ENCODE results near the gene ATP2A2. TPM values are rescaled to one million over a fixed set of nuclear protein-coding genes. Genes with fewer than 3 reads are reported as not detected.
A peak's percentile ranks its signal among the peaks of the same experiment; 100 is the strongest.

Gene ATP2A2
- total RNA-seq, 1 donor from 2014 or later: 1,955 TPM

DNA sequence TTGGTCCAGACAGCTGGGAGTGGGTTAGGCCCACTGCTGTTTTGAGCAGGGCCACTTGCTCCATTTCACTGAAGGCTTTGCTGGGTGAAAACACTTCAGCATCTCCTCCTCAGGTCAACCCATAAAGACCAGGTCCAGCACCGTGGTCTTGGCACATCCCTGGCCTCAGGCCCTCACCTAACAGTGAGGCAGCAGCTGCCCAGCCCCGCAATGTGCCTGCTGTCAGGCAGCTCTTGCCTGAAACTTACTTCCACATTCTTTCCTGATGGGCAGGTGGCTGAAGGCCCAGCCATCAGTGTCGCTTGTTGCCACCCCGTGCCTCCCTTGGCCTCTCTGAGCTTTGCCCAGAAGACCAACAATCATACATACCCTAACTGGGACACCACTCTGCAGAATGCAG lies 68.0 kb downstream of the ATP2A2 start:
- Histone ChIP-seq H3K36me3 (peaks cover 74% of the 10 kb centered on the region), H3K4me1 (peaks cover 27% of the 10 kb centered on the region), H3K27ac (replicated peaks) (peak overlapping the region; percentile 2), H3K4me3 (no peak overlapping the region), H3K27me3 (ENCODE audit: low read depth) (no peaks in the 10 kb centered on the region), H3K9me3 (replicated peaks) (no peaks in the 10 kb centered on the region)
- TF ChIP-seq, protein P1, sequence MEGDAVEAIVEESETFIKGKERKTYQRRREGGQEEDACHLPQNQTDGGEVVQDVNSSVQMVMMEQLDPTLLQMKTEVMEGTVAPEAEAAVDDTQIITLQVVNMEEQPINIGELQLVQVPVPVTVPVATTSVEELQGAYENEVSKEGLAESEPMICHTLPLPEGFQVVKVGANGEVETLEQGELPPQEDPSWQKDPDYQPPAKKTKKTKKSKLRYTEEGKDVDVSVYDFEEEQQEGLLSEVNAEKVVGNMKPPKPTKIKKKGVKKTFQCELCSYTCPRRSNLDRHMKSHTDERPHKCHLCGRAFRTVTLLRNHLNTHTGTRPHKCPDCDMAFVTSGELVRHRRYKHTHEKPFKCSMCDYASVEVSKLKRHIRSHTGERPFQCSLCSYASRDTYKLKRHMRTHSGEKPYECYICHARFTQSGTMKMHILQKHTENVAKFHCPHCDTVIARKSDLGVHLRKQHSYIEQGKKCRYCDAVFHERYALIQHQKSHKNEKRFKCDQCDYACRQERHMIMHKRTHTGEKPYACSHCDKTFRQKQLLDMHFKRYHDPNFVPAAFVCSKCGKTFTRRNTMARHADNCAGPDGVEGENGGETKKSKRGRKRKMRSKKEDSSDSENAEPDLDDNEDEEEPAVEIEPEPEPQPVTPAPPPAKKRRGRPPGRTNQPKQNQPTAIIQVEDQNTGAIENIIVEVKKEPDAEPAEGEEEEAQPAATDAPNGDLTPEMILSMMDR (IDR thresholded peaks at IDR 0.05; ENCODE audit: borderline replicate concordance): no peak
- DNase-seq: no peak
- intact Hi-C loops (cut with micrococcal nuclease): no loop called here

DNA sequence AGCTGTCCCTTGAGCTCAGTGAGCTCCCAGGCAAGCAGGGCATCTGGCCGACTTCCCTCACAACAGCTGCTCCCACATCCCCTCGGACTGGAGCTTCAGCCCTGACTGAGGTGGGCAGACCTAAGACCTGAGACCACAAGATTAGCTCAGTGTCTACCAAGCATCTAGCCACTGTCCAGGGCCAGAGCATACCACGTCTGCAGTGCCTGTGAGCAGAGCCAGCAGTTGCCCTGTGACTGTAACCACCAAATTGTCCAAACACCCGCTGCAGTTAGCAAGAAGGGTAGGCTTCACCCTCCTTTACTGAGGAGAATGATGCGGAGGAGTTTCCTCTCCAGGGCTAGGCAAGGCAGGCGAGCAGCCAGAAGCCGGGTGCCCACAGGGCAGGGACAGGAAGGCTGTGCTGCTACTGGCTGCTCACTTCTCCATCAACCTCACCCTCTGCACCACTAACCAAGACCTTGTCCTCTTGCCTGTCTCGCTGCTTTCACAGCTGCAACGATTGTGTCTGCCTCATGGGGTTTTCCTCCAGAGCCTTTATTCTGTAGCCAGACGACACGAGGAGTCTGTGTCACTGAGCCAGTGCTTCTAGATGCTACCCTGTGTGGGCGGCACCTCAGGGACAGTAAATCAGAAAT lies 68.6 kb downstream of the ATP2A2 start:
- H3K27ac ChIP-seq (replicated peaks): peak overlapping the region; percentile 2
- no peak for DNase-seq
- H3K4me3 ChIP-seq: no peak overlapping the region
- no peaks in the 10 kb centered on the region for H3K9me3 ChIP-seq (replicated peaks)
- peaks cover 68% of the 10 kb centered on the region for H3K36me3 ChIP-seq
- H3K4me1 ChIP-seq: peaks cover 27% of the 10 kb centered on the region
- no peaks in the 10 kb centered on the region for H3K27me3 ChIP-seq (ENCODE audit: low read depth)
- TF ChIP-seq, protein P1 (IDR thresholded peaks at IDR 0.05; ENCODE audit: borderline replicate concordance): no peak
- intact Hi-C loops (cut with micrococcal nuclease): no loop called here

DNA sequence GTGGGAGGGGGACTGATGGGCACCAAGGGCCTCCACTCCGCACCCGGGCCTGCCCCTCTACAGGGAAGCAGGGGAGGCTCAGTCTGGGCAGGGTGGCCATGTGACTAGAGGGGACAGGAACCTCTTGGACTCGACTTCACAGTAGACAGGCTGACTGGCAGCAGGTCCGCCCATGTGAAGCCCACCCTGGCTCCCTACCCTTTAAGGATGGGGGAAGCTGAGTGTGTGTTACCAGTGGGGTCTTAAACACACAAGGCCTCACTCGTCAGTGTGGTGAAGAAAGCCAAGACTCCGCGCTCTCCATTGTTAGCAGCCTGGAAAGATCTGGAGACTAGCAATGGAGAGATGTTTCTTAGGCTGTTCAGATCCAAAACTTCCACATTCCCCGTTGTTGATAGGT lies 70.1 kb downstream of the ATP2A2 start:
- TF ChIP-seq, protein P1 (IDR thresholded peaks at IDR 0.05; ENCODE audit: borderline replicate concordance): no peak
- Histone ChIP-seq H3K9me3 (replicated peaks) (no peaks in the 10 kb centered on the region), H3K27ac (replicated peaks) (no peak overlapping the region), H3K36me3 (peaks cover 53% of the 10 kb centered on the region), H3K4me3 (no peak overlapping the region), H3K27me3 (ENCODE audit: low read depth) (no peaks in the 10 kb centered on the region), H3K4me1 (peaks cover 15% of the 10 kb centered on the region)
- intact Hi-C loops (cut with micrococcal nuclease): no loop called here
- no peak for DNase-seq

DNA sequence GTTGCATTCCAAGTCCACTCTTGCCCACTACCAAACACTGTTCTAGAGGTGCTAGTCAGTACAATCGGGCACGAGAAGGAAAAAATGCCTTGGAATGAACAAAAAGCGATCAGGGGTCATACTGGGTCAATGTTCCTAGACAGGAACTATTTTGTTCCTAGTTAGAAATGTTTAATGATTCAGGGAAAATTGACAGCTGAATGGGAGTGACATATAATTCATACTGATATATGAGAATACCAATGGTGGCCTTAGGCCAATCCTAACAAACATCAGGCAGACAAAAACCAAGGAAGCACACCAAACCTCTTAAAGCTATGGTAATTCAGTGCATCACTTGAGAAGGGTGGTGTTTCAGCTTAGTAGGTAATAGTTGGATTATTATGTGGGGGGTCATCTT lies 71.4 kb downstream of the ATP2A2 start:
- Histone ChIP-seq H3K27ac (replicated peaks) (no peak overlapping the region), H3K4me1 (peaks cover 15% of the 10 kb centered on the region), H3K27me3 (ENCODE audit: low read depth) (no peaks in the 10 kb centered on the region), H3K9me3 (replicated peaks) (no peaks in the 10 kb centered on the region), H3K4me3 (no peak overlapping the region), H3K36me3 (peaks cover 41% of the 10 kb centered on the region)
- TF ChIP-seq, protein P1 (IDR thresholded peaks at IDR 0.05; ENCODE audit: borderline replicate concordance): no peak
- DNase-seq: no peak
- intact Hi-C loops (cut with micrococcal nuclease): no loop called here

DNA sequence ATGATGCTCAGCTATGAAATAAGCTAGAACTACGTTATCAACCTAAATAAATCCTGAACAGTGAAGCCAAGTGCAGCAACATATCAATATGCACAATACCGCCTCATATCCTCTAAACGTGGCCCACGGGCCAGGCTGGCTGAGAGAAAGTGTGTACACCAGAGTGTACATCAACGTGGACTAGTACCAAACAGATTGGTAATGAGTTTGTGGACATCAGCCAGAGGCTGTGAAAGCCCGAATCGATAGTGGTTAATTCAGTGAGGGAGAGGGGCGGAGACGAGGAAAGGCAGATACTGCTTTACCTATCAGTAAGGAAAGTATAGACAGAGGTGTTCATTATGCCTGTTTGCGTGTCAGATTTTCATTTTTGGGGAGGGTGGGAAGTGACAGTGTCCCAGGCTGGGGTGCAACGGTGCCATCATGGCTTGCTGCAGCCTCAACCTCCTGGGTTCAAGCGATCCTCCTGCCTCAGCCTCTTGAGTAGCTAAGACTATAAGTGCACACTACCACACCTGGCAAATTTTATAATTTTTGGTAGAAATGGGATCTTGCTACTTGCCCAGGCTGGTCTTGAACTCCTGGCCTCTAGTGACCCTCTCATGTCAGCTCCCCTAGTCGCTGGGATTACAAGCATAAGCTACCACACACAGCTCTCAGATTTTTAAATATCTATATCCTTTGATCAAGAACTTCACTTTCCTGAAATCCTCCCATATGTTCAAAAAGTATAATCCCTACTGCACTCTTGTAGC lies 72.3 kb downstream of the ATP2A2 start:
- TF ChIP-seq, protein P1 (IDR thresholded peaks at IDR 0.05; ENCODE audit: borderline replicate concordance): no peak
- peak overlapping the region; percentile 1 for H3K27ac ChIP-seq (replicated peaks)

More for the DNA sequence above, 72.3 kb downstream of the ATP2A2 start:
- Histone ChIP-seq H3K9me3 (replicated peaks) (no peaks in the 10 kb centered on the region), H3K27me3 (ENCODE audit: low read depth) (no peaks in the 10 kb centered on the region), H3K4me1 (peaks cover 15% of the 10 kb centered on the region), H3K4me3 (no peak overlapping the region), H3K36me3 (peaks cover 31% of the 10 kb centered on the region)
- no peak for DNase-seq
- intact Hi-C loops (cut with micrococcal nuclease): no loop called here

All from left ventricle myocardium inferior (tissue), 1 donor.